ENCODE results near the gene NRP1.

Gene NRP1

DNA sequence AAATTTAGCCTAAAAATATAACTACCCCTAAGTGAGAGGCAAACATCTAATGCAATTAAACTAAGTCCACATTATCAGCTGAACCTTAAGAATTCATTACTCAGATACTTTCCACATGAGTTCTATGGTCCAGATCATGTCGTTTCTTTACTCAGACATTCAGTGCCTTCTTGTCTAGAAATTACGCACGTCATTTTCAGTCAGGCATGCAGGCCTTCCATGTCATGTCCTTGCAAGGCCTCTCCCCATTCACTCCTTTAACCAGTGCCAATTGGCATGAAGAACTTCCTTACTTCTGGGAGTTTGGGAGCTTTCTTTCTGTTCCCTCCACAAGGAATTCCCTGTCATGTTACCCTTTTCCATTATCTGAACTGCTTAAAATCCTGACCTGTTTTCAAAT is 118.8 kb downstream of the NRP1 start:
- H3K4me3 ChIP-seq (ENCODE audit: control insufficient read depth, low read depth, low read length) = no peak overlapping the region
- TF ChIP-seq, protein P1, sequence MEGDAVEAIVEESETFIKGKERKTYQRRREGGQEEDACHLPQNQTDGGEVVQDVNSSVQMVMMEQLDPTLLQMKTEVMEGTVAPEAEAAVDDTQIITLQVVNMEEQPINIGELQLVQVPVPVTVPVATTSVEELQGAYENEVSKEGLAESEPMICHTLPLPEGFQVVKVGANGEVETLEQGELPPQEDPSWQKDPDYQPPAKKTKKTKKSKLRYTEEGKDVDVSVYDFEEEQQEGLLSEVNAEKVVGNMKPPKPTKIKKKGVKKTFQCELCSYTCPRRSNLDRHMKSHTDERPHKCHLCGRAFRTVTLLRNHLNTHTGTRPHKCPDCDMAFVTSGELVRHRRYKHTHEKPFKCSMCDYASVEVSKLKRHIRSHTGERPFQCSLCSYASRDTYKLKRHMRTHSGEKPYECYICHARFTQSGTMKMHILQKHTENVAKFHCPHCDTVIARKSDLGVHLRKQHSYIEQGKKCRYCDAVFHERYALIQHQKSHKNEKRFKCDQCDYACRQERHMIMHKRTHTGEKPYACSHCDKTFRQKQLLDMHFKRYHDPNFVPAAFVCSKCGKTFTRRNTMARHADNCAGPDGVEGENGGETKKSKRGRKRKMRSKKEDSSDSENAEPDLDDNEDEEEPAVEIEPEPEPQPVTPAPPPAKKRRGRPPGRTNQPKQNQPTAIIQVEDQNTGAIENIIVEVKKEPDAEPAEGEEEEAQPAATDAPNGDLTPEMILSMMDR (conservative IDR thresholded peaks at IDR 0.05; ENCODE audit: control insufficient read depth, insufficient read depth, low read depth, low read length) = no peak
- DNase-seq (ENCODE audit: low read depth) = peak; percentile 44

DNA sequence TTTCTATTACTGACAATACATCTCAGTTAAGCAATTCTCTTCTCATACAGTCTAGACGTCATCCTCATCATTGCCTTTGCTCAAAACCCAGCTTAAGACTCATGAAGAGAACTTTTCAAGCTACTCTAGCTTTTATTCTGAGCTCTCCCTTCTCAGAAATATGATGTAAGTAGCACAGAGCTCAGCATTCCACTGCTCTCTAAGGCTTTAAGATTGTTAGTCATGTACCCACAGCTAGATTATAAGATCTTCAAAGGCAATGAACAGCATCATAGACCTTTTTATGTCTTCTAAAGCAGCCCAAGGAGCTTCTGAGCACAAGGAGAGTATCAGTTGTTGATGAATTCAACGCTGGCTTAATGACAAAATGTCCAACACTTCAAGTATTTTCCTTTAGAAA is 119.3 kb downstream of the NRP1 start:
- H3K4me3 ChIP-seq (ENCODE audit: control insufficient read depth, low read depth, low read length) = no peak overlapping the region
- DNase-seq (ENCODE audit: low read depth) = peak; percentile 69
- TF ChIP-seq, protein P1 (conservative IDR thresholded peaks at IDR 0.05; ENCODE audit: control insufficient read depth, insufficient read depth, low read depth, low read length) = no peak

DNA sequence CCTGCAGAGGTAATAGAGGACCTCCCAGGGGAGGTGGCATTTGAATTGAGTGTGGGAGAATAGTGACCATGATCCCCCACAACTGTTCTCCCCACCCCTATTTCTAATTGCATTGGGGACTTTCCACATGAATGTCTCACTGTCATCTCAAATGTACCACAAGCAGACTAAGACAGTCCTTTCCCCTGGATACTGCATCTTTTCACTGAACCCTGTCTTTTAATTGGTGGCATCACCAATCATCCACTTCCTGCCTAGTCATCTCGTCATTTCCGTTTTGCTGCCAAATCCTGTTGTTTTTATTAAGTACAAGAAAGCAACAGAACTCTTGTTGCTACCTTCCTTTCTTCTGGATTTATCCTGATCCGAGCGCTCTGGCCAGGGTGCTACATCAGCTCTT is 120.3 kb downstream of the NRP1 start:
- no peak overlapping the region for H3K4me3 ChIP-seq (ENCODE audit: control insufficient read depth, low read depth, low read length)
- TF ChIP-seq, protein P1 (conservative IDR thresholded peaks at IDR 0.05; ENCODE audit: control insufficient read depth, insufficient read depth, low read depth, low read length) = no peak
- DNase-seq (ENCODE audit: low read depth) = no peak

DNA sequence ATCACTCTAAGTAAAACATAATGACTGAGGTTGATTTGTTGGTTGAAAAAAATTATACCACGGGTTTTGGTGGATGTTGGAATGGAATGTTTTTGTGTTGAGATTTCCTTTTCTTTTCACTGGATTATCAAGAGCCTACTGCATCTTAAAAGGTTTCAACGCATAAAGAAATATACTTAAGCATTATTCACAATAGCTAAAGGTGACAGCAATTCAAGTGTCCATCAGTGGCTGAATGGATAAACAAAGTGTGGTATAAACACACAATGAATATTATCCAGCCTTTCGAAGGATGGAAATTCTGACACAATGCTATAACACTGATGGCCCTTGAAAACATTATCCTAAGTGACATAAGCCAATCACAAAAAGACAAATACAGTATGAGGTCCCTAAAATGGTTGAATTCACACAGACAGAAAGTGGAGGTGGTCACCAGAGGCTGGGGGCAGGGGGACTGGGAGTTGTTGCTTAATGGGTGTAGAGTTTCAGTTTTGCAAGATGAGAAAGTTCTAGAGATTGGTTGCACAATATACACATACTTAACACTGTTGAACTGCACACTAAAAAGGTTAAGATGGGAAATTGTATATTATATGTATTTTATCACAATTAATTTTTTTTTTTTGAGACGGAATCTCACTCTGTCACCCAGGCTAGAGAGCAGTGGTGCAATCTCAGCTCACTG is 122.3 kb downstream of the NRP1 start:
- H3K4me3 ChIP-seq (ENCODE audit: control insufficient read depth, low read depth, low read length) = no peak overlapping the region
- TF ChIP-seq, protein P1 (conservative IDR thresholded peaks at IDR 0.05; ENCODE audit: control insufficient read depth, insufficient read depth, low read depth, low read length) = no peak
- peak; percentile 63 for DNase-seq (ENCODE audit: low read depth)

DNA sequence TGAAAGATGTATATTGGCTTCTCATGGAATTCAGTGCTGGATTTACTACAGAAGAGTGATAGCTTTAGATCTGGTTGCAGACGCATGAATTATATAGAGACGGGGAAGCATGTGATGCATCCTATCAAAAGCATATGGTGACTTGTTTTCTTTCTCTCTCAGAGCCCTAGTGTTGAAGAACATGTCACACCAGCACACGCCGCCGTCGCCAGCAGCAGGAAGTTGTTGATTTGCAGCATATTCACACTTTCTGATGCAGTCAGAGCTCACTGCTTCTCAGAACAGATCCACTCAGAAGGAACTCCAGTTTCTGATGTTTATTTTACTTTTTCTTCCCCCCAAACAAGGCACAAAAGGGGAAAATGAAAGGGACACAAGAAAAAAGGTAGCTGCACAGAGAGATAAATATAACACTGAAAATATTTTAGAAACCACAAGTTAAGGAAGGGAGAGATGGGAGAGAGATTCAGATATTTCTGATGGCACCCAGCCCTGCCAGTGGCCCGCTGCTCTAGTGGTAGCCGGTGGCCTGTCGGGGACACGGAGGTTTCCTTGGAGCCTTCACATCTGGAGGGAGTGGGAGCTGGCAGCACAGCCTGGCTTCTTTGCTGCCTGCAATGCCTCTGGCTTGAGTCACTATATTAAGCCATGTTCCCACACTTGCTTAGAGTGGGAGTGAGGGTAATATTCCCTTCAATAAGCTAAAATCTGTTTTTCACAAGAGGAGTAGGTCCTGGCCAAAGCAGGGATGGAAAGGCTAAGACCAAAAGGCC is 123.2 kb downstream of the NRP1 start:
- TF ChIP-seq, protein P1 (conservative IDR thresholded peaks at IDR 0.05; ENCODE audit: control insufficient read depth, insufficient read depth, low read depth, low read length) = no peak
- DNase-seq (ENCODE audit: low read depth) = peak; percentile 87
- no peak overlapping the region for H3K4me3 ChIP-seq (ENCODE audit: control insufficient read depth, low read depth, low read length)

DNA sequence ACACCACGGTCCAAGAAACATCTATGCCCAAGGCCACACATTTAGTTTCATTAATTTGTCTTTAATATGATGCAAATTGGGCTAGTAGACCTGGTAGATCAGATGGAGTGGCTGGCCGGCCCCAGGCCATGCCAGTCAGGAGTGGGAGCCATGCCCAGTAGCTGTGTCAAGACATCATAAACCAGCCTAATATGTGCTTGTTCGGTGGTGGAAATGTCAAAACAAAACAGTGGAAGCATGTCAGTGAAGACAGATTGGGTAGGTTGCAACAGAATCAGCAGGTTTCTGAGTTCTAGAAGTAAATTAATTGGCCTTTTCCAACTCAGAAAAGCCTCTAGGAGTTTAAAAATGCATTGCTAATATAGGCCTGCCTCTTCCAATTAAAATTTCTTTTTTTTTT is 124.7 kb downstream of the NRP1 start:
- DNase-seq (ENCODE audit: low read depth) = no peak
- H3K4me3 ChIP-seq (ENCODE audit: control insufficient read depth, low read depth, low read length) = no peak overlapping the region
- TF ChIP-seq, protein P1 (conservative IDR thresholded peaks at IDR 0.05; ENCODE audit: control insufficient read depth, insufficient read depth, low read depth, low read length) = no peak

Data from fibroblast of mammary gland (primary cell).